Measurements from ENCODE around the gene PSTPIP2. TPM values are rescaled to one million over a fixed set of nuclear protein-coding genes. Genes with fewer than 3 reads are reported as not detected.
A peak's percentile ranks its signal among the peaks of the same experiment; 100 is the strongest.
"Not testable (repeated sequence)": the region's sequence is repeated elsewhere in the genome, so short reads cannot be mapped to it uniquely, and the experiment has no call there.

PSTPIP2 gene
- total and polyA plus RNA-seq, 2 of the 4 experiments (the other 2 are of a cell fraction), result 10.4 to 12.4 TPM

DNA sequence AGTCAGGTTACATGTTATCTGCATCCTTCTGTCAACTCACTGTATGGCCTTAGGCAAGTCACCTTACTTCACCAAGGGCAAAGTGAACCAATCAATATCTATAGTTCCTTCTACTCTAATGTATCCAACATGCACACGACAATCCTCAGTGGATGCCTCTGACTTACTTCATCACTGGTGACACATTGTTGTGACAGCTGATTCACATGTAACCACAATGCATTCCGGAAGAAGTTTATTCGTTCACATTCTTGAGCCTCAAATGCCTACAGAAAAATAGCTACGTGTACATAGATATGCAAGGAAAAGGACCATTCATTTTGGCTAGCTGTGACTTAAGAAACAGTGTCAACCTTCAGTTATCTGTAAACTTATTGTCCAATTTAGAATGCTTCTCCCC, 78.6 kb downstream of the PSTPIP2 start:
- in situ Hi-C loops (cut with MboI; ENCODE audit: low sequenced_read_pairs), result no loop called here
- CTCF ChIA-PET, result no interaction called here
- Histone ChIP-seq H3K9me1 (ENCODE audit: insufficient read depth, low read length) (0 out of 2 replicates have a peak, but pooled peaks cover 4% of the 10 kb centered on the region), H2BK15ac (ENCODE audit: low read depth, low read length) (no peak overlapping the region), H2AK9ac (replicated peaks; ENCODE audit: low read depth, low read length, poor library complexity) (no peak overlapping the region), H3K36me3 (ENCODE audit: control insufficient read depth, insufficient read depth, low read length) (peaks cover 8% of the 10 kb centered on the region; the same call in 1 of the 2 replicates), H4K8ac (ENCODE audit: low read depth in 2 of 2, low read length in 2 of 2) (peak overlapping the region in 1 of 2 experiments; percentile 67; a peak in 2 of 4 replicates), H3K27ac (ENCODE audit: insufficient read depth, low read length) (no peak overlapping the region; the same call in 1 of the 2 replicates), H3K79me1 (ENCODE audit: low read depth in 1 of 2, low read length in 2 of 2) (no peaks in the 10 kb centered on the region), H3K56ac (ENCODE audit: extremely low read depth, insufficient read depth, low read length) (no peak overlapping the region), H3K14ac (replicated peaks; ENCODE audit: low read depth, low read length) (no peak overlapping the region), H2BK20ac (ENCODE audit: low read depth, low read length) (peak overlapping the region; percentile 76; the same call in 1 of the 2 replicates), H2BK120ac (ENCODE audit: low read depth, low read length) (peak overlapping the region; percentile 92), H3K27me3 (ENCODE audit: control insufficient read depth, insufficient read depth, low read length) (no peaks in the 10 kb centered on the region), H3K4me3 (ENCODE audit: insufficient read depth, low read depth, low read length) (no peak overlapping the region), H3K9ac (ENCODE audit: low read depth, low read length) (no peak overlapping the region), H3K23ac (ENCODE audit: low read depth, low read length) (no peak overlapping the region), H3K4me1 (ENCODE audit: control insufficient read depth, insufficient read depth, low read length) (peaks cover 4% of the 10 kb centered on the region), H3K9me3 (ENCODE audit: control insufficient read depth, insufficient read depth, low read length) (no peaks in the 10 kb centered on the region), H4K20me1 (ENCODE audit: insufficient read depth, low read length) (no peaks in the 10 kb centered on the region; the same call in 1 of the 2 replicates), H2AK5ac (ENCODE audit: low read depth, low read length) (peak overlapping the region; percentile 29), H2AFZ (replicated peaks; ENCODE audit: low read length, poor library complexity) (no peak overlapping the region), H3K18ac (ENCODE audit: low read depth, low read length) (peak overlapping the region; percentile 40; the same call in 1 of the 2 replicates), H3K4ac (ENCODE audit: low read depth, low read length) (peak overlapping the region; percentile 49), H4K91ac (ENCODE audit: insufficient read depth, low read depth, low read length) (no peak overlapping the region), H3K4me2 (ENCODE audit: low read depth, low read length) (peak overlapping the region; percentile 55; the same call in 1 of the 2 replicates), H4K5ac (ENCODE audit: low read depth, low read length) (no peak overlapping the region; the same call in 1 of the 2 replicates), H2BK5ac (ENCODE audit: low read depth, low read length, poor library complexity, severe bottlenecking) (peak overlapping the region; percentile 88)
- BruUV-seq (replicated peaks), result no TSS peak
- intact Hi-C loops (cut with micrococcal nuclease), result no loop called here
- dilution Hi-C loops (cut with HindIII; ENCODE audit: low sequenced_read_pairs, unreplicated experiment), result no loop called here
- ATAC-seq (ENCODE audit: low read depth) (peak; percentile 83), DNase-seq (peak; percentile 91)
- POLR2A ChIA-PET (ENCODE audit: unreplicated experiment), result no interaction called here
- WGBS, 2 experiments (ENCODE audit: extremely low coverage in 2 of 2, insufficient read length in 1 of 2), result 0% methylated on average over 1 of the region's 4 CpGs; no CpG with 5 or more reads in 1 of the 2 experiments
- TF ChIP-seq SMC3 (IDR thresholded peaks at IDR 0.05; ENCODE audit: low read depth, low read length), result no peak
- TF ChIP-seq RAD21 (IDR thresholded peaks at IDR 0.05; ENCODE audit: low read length), result no peak
- peak; percentile 23; the same call in 1 of the 2 replicates for TF ChIP-seq FOS (IDR thresholded peaks at IDR 0.05; ENCODE audit: low read depth, low read length)
- 0 out of 2 replicates have a peak, but pooled peaks have one; percentile 14 for TF ChIP-seq BHLHE40 (IDR thresholded peaks at IDR 0.05; ENCODE audit: low read depth, low read length)
- TF ChIP-seq CEBPB (IDR thresholded peaks at IDR 0.05; ENCODE audit: low read depth, low read length), result peak; percentile 79

DNA sequence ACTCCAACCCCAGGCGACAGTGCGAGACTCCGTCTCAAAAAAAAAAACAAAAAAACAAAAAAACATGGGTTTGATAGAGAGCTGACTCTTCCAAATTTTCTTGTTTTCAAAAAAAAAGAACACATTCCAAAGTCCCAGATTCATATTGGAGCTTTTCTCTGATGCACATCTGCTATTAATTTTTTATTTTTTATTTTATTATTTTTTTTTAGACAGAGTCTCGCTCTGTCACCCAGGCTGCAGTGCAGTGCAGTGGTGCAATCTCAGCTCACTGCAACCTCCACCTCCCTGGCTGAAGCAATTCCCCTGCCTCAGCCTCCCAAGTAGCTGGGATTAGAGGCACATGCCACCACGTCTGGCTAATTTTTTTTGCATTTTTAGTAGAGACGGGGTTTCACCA, 79.5 kb downstream of the PSTPIP2 start:
- H3K18ac ChIP-seq (ENCODE audit: low read depth, low read length); H4K8ac ChIP-seq (ENCODE audit: low read depth in 2 of 2, low read length in 2 of 2); H3K14ac ChIP-seq (replicated peaks; ENCODE audit: low read depth, low read length); H3K9me1 ChIP-seq (ENCODE audit: insufficient read depth, low read length); DNase-seq; H2BK120ac ChIP-seq (ENCODE audit: low read depth, low read length); H2AK5ac ChIP-seq (ENCODE audit: low read depth, low read length); H2BK15ac ChIP-seq (ENCODE audit: low read depth, low read length); H2BK20ac ChIP-seq (ENCODE audit: low read depth, low read length); H3K4me3 ChIP-seq (ENCODE audit: insufficient read depth, low read depth, low read length); H3K4me2 ChIP-seq (ENCODE audit: low read depth, low read length); H2AFZ ChIP-seq (replicated peaks; ENCODE audit: low read length, poor library complexity); H3K23ac ChIP-seq (ENCODE audit: low read depth, low read length); H3K9ac ChIP-seq (ENCODE audit: low read depth, low read length); BruUV-seq (replicated peaks); in situ Hi-C loops (cut with MboI; ENCODE audit: low sequenced_read_pairs); H4K20me1 ChIP-seq (ENCODE audit: insufficient read depth, low read length); H3K27ac ChIP-seq (ENCODE audit: insufficient read depth, low read length); H3K9me3 ChIP-seq (ENCODE audit: control insufficient read depth, insufficient read depth, low read length); intact Hi-C loops (cut with micrococcal nuclease); H2AK9ac ChIP-seq (replicated peaks; ENCODE audit: low read depth, low read length, poor library complexity); H3K4ac ChIP-seq (ENCODE audit: low read depth, low read length); H3K56ac ChIP-seq (ENCODE audit: extremely low read depth, insufficient read depth, low read length); dilution Hi-C loops (cut with HindIII; ENCODE audit: low sequenced_read_pairs, unreplicated experiment); H3K4me1 ChIP-seq (ENCODE audit: control insufficient read depth, insufficient read depth, low read length); ATAC-seq (ENCODE audit: low read depth); H4K5ac ChIP-seq (ENCODE audit: low read depth, low read length); H3K79me1 ChIP-seq (ENCODE audit: low read depth in 1 of 2, low read length in 2 of 2); POLR2A ChIA-PET (ENCODE audit: unreplicated experiment); H2BK5ac ChIP-seq (ENCODE audit: low read depth, low read length, poor library complexity, severe bottlenecking); H3K27me3 ChIP-seq (ENCODE audit: control insufficient read depth, insufficient read depth, low read length); H3K36me3 ChIP-seq (ENCODE audit: control insufficient read depth, insufficient read depth, low read length): not testable (repeated sequence)
- WGBS, 2 experiments (ENCODE audit: extremely low coverage in 2 of 2, insufficient read length in 1 of 2), result 100% methylated on average over 2 of the region's 6 CpGs; no CpG with 5 or more reads in 1 of the 2 experiments
- peak overlapping the region; percentile 55; the same call in 1 of the 2 replicates for H4K91ac ChIP-seq (ENCODE audit: insufficient read depth, low read depth, low read length)
- CTCF ChIA-PET, result interaction anchor here (0.6 to 0.7 kb wide), 2 partner anchors 60 to 81 kb away, joined by 4 to 7 read pairs; no protein-coding TSS in a partner anchor

Data from IMR-90 (cell line).